K562 (cell line): Measurements from ENCODE around the gene NOCT. TPM values are rescaled to one million over a fixed set of nuclear protein-coding genes. Genes with fewer than 3 reads are reported as not detected.

ENCODE experiments used
- ATAC-seq: fragments of 200-7000 bp; cut with Tn5 transposase; 3 replicates; pipeline ENCODE4 v1.9.1; 2020; ENCODE audit warnings: moderate library complexity
- BruUV-seq: library from RNA; stranded (reverse); fragments of 400-500 nt; replicated peaks from 2 replicates; lab custom pipeline; 2021; lab: Mats Ljungman, UMichigan
- CTCF ChIA-PET: fragments of 300-600 bp; formaldehyde crosslinking; extraction: SDS; loops from one replicate; lab custom pipeline; 2021; ENCODE audit warnings: low intra/inter-chr PET ratio; lab: Yijun Ruan, JAX
- POLR2A ChIA-PET: fragments of 300-600, 350-650 bp; sonication (Branson Sonifier 250); formaldehyde crosslinking; extraction: SDS; loops from one replicate; lab custom pipeline; 2021; ENCODE audit warnings: antibody characterized with exemption, inconsistent platforms; lab: Yijun Ruan, JAX
- DNase-seq, 4 experiments: peaks; one replicate each; pipeline versions ENCODE4 v3.0.0 to v3.0.0-alpha.2; 2011 to 2018; ENCODE audit warnings: low spot score in 3 of 4, mixed read lengths in 3 of 4; ENCODE audit errors: extremely low read depth in 1 of 4
- FAIRE-seq: peaks from 2 replicates; lab custom pipeline; 2011; peaks lifted over from hg19 to GRCh38; lab: Jason Lieb, UNC
- H2AFZ ChIP-seq: 2 replicates; pipeline ENCODE4 v1.6.0; 2011; ENCODE audit warnings: low read depth, low read length, control low read depth, inconsistent platforms
- H3K27ac ChIP-seq: fragments of 200-600 bp; 3 replicates; pipeline ENCODE4 v1.8.0; 2011; ENCODE audit warnings: low read depth, mild to moderate bottlenecking, control low read depth, inconsistent platforms, low read length, moderate library complexity, mixed read lengths; ENCODE audit errors: extremely low read depth
- H3K27me3 ChIP-seq, 2 experiments: fragments of 300-600 bp in 1 of 2; 2 replicates in 1 of 2; 3 replicates in 1 of 2; pipeline versions ENCODE4 v1.6.0 to v1.8.0; 2011; ENCODE audit warnings: inconsistent platforms in 2 of 2, low read length in 2 of 2, mild to moderate bottlenecking in 1 of 2, mixed read lengths in 1 of 2, moderate library complexity in 1 of 2; ENCODE audit not compliant: control insufficient read depth in 2 of 2, insufficient read depth in 2 of 2
- H3K36me3 ChIP-seq: fragments of 300-600 bp; 3 replicates; pipeline ENCODE4 v1.8.0; 2011; ENCODE audit warnings: mild to moderate bottlenecking, low read length, inconsistent platforms; ENCODE audit not compliant: control insufficient read depth, insufficient read depth
- H3K4me1 ChIP-seq, 2 experiments: fragments of 200-600 bp in 1 of 2; replicated peaks in 1 of 2; 2 replicates in 1 of 2; 3 replicates in 1 of 2; pipeline versions ENCODE4 v1.5.1 to v1.8.0; 2011; ENCODE audit warnings: inconsistent platforms in 2 of 2, low read length in 2 of 2, mild to moderate bottlenecking in 1 of 2, mixed read lengths in 1 of 2, moderate library complexity in 1 of 2; ENCODE audit not compliant: control insufficient read depth in 2 of 2, insufficient read depth in 2 of 2
- H3K4me2 ChIP-seq: 2 replicates; pipeline ENCODE4 v1.6.1; 2011; ENCODE audit warnings: low read length, control low read depth, inconsistent platforms, mixed read lengths; ENCODE audit not compliant: insufficient read depth
- H3K4me3 ChIP-seq: fragments of 200-600 bp; sonication (generic), shearing (Covaris generic); 2 replicates; pipeline ENCODE4 v1.5.1; 2016; ENCODE audit warnings: control low read depth, inconsistent platforms
- H3K79me2 ChIP-seq: fragments of 200-600 bp; 3 replicates; pipeline ENCODE4 v1.8.0; 2011; ENCODE audit warnings: low read length, inconsistent platforms; ENCODE audit not compliant: control insufficient read depth, insufficient read depth
- H3K9ac ChIP-seq, 2 experiments: 2 replicates each; pipeline versions ENCODE4 v1.6.0 to v1.6.1; 2011; ENCODE audit warnings: low read depth in 2 of 2, low read length in 2 of 2, control low read depth in 1 of 2, inconsistent platforms in 1 of 2, mild to moderate bottlenecking in 1 of 2, mixed read lengths in 1 of 2; ENCODE audit not compliant: insufficient read depth in 1 of 2
- H3K9me1 ChIP-seq: one replicate; pipeline ENCODE4 v1.6.0; 2011; ENCODE audit warnings: inconsistent platforms, mild to moderate bottlenecking, low read length, moderate library complexity; ENCODE audit not compliant: control insufficient read depth, insufficient read depth
- H3K9me3 ChIP-seq: replicated peaks from 2 replicates; pipeline ENCODE4 v1.5.1; 2011; ENCODE audit warnings: low read depth, low read length, inconsistent platforms; ENCODE audit not compliant: control insufficient read depth, insufficient read depth
- H4K20me1 ChIP-seq: replicated peaks from 2 replicates; pipeline ENCODE4 v1.6.1; 2011; ENCODE audit warnings: low read length, inconsistent platforms, mixed read lengths; ENCODE audit not compliant: control insufficient read depth, insufficient read depth
- ELF2 ChIP-seq: fragments of 250-450 bp; sonication (Bioruptor Pico); IDR thresholded peaks from 2 replicates; pipeline ENCODE4 v1.5.0; 2021; ENCODE audit warnings: mild to moderate bottlenecking
- FOXJ3 ChIP-seq: sonication (generic); formaldehyde crosslinking; IDR thresholded peaks from 2 replicates; pipeline ENCODE4 v1.4.0; 2020; ENCODE audit warnings: mild to moderate bottlenecking, missing genetic modification reagents
- FOXK2 ChIP-seq, 2 experiments: fragments of 450-650 bp; IDR thresholded peaks in 1 of 2; conservative IDR thresholded peaks in 1 of 2; 2 replicates each; pipeline ENCODE4 v1.6.1; 2016; ENCODE audit warnings: low read depth in 2 of 2, mild to moderate bottlenecking in 1 of 2
- POLR2H ChIP-seq: IDR thresholded peaks from 2 replicates; pipeline ENCODE4 v1.6.1; 2016; ENCODE audit warnings: missing genetic modification characterization, low read depth, mild to moderate bottlenecking, control low read depth, missing compliant biosample characterization, moderate library complexity
- POU5F1 ChIP-seq: fragments of 150-350 bp; IDR thresholded peaks from 2 replicates; pipeline ENCODE4 v1.6.1; 2014; ENCODE audit warnings: borderline replicate concordance, low read length, low read depth, mild to moderate bottlenecking; ENCODE audit not compliant: partially characterized antibody
- PTBP1 ChIP-seq: fragments of 200-400 bp; formaldehyde crosslinking; IDR thresholded peaks from 2 replicates; pipeline ENCODE4 v1.6.1; 2017; ENCODE audit warnings: low read depth, low read length
- RFX1 ChIP-seq: fragments of 450-650 bp; IDR thresholded peaks from 2 replicates; pipeline ENCODE4 v1.6.1; 2016; ENCODE audit warnings: mild to moderate bottlenecking, moderate library complexity
- TBL1XR1 ChIP-seq, 2 experiments: IDR thresholded peaks; 2 replicates each; pipeline ENCODE4 v1.6.1; 2012; ENCODE audit warnings: improper control_type of control experiment in 2 of 2, low read length in 2 of 2, mild to moderate bottlenecking in 1 of 2
- TEAD1 ChIP-seq, 2 experiments: fragments of 450-650 bp in 1 of 2; sonication (generic) in 1 of 2; formaldehyde crosslinking; IDR thresholded peaks; 2 replicates each; pipeline versions ENCODE4 v1.4.0 to v1.8.0; 2020 to 2022; ENCODE audit warnings: mild to moderate bottlenecking in 2 of 2, missing genetic modification reagents in 1 of 2
- ZNF224 ChIP-seq: sonication (generic); formaldehyde crosslinking; IDR thresholded peaks from 2 replicates; pipeline ENCODE4 v1.8.0; 2022; ENCODE audit warnings: mild to moderate bottlenecking, missing genetic modification reagents
- WGBS: fragments of 100-300 bp; shearing (Covaris generic); methylation state at CpG from one replicate; pipeline ENCODE4 v1.1.6; 2016; ENCODE audit warnings: low coverage, mixed read lengths; ENCODE audit not compliant: insufficient coverage; ENCODE audit errors: missing lambda C conversion rate; 5-methylcytosine and 5-hydroxymethylcytosine counted together
- in situ Hi-C: fragments of 300-500 bp; cut with MboI; formaldehyde crosslinking; loops from 4 replicates; pipeline ENCODE4 v1.15.0; 2018; ENCODE audit warnings: inconsistent platforms, mixed read lengths
- intact Hi-C: fragments of 100-400 bp; cut with micrococcal nuclease; formaldehyde crosslinking; loops from 2 replicates; pipeline ENCODE4 v1.14.2; 2022
- polyA plus RNA-seq, 8 experiments: library from polyadenylated mRNA; depleted of rRNA in 4 of 8; stranded (reverse) in 5 of 8; unstranded in 3 of 8; fragments of >200 nt; fragmentation: Nextera tagmentation in 2 of 8; fragmentation: Illumina TruSeq in 1 of 8; extraction: Ambion mirVana in 2 of 8; extraction: Trizol in 1 of 8; gene quantifications; 2 replicates each; pipeline versions ENCODE4 v1.2.1 to v1.2.3, GENCODE V29; 2011 to 2014; ENCODE audit warnings: inconsistent platforms in 1 of 8, missing spikeins in 1 of 8
- total RNA-seq, 7 experiments: library from RNA; depleted of rRNA in 6 of 7; stranded (reverse); fragments of >200 nt in 6 of 7; fragmentation: Illumina TruSeq in 2 of 7; extraction: Trizol in 2 of 7; gene quantifications; 2 replicates each; pipeline versions ENCODE4 v1.2.1 to v1.2.3, GENCODE V29; 2011 to 2021; ENCODE audit warnings: low replicate concordance in 1 of 7
- TF ChIP-seq, protein P1 (sequence below): fragments of 200-800 bp; sonication (Bioruptor generic); IDR thresholded peaks from 2 replicates; pipeline ENCODE4 v1.6.1; 2017; ENCODE audit warnings: missing genetic modification characterization, missing compliant biosample characterization

NOCT gene
- total and polyA plus RNA-seq, 9 of the 15 experiments (the other 6 are each of a cell fraction or from before 2014, with no cell fraction given) = 1.3 to 20.2 (median 11.1) TPM

DNA sequence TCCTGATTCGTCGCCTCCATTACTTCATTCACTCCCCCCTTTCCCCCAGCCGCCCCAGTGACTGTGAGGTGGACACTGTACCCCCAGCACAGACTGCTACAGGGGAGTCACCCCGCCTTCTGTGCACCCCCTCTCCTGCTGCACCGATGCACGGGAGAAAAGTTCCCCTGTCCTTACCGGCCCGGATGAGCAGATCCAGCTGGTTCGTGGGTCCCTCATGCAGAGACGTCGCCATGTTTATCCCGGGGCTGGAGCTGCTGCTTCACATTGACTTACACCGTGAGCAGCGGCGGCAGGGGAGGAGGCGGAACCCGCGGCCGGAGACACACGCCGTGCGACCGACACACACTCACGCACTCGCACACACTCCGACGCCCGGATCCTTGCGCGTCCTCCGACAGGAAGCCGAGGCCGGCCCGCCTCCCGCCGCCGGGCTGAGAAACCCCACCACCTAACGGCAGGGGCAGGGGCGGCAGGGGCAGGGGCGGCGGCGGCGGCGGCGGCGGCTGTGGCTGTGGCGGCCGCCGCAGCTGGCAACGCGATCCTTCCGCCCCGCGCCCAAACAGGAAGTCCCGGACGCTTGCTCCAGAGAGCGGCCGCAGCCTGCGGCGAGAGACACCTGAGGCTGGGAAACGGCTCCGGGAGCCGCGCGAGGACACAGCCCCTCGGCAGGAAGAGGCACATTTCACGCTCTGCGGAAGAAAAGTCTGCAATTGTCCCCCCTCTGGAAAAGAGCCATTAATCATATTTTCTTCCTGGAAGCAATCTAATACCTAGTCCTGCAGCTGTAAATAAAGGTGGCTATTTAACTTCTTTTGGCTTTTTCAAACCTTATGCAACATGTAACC, 68.6 kb downstream of the NOCT start (continued):
- TF ChIP-seq POU5F1 (no peak), FOXK2 (conservative IDR thresholded peaks at IDR 0.05 in 1 of 2, IDR thresholded peaks at IDR 0.05 in 1 of 2; ENCODE audit: low read depth in 2 of 2) (peak; percentile 84 to 89), RFX1 (no peak), FOXJ3 (CRISPR knock-in tag) (no peak), TEAD1 (CRISPR knock-in tag; IDR thresholded peaks at IDR 0.05) (peak in 1 of 2 experiments; percentile 80; a peak in 1 of 4 replicates), ZNF224 (CRISPR knock-in tag) (no peak), ELF2 (CRISPR knock-in tag) (peak; percentile 57; the same call in 1 of the 2 replicates)

DNA sequence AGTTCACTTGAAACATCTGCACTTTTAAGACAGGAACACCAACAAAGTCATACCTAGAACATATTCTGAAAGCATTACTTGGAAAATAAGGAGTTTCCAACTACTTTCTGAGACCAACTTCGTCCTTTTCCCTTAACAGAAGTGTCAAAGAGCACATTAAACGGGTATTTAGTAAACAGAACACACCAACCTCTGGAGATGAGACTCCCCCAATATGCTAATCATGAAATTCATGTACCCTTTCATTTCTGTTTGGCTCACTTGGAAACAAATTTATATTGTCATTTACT, 69.2 kb downstream of the NOCT start:
- Histone ChIP-seq H3K9ac (peak overlapping the region; percentile 97 to 100; a peak in 3 of 4 replicates), H3K4me2 (peak overlapping the region; percentile 97), H3K4me3 (peak overlapping the region; percentile 85), H3K27me3 (no peaks in the 10 kb centered on the region), H3K9me3 (no peaks in the 10 kb centered on the region), H3K27ac (peak overlapping the region; percentile 98), H4K20me1 (no peaks in the 10 kb centered on the region), H3K36me3 (peaks cover 11% of the 10 kb centered on the region; the same call in 2 of the 3 replicates), H3K4me1 (peaks cover 6 to 8% of the 10 kb centered on the region in 2 experiments; a peak in 4 of 5 replicates), H3K79me2 (peaks cover 66% of the 10 kb centered on the region), H3K9me1 (no peaks in the 10 kb centered on the region), H2AFZ (peak overlapping the region; percentile 69)
- BruUV-seq = TSS peak; percentile 69
- 4% methylated on average over 2 of the region's 2 CpGs for WGBS
- ATAC-seq = no peak
- no peak for DNase-seq
- FAIRE-seq = no peak
- intact Hi-C loops = loop anchor here (2.0 to 5.0 kb wide), 5 partner anchors 54 to 368 kb away; partner anchors contain the start of genes ELF2, NOCT and RAB33B
- in situ Hi-C loops = no loop called here
- CTCF ChIA-PET = no interaction called here
- TF ChIP-seq POLR2H (peak; percentile 14; the same call in 1 of the 2 replicates), TBL1XR1 (IDR thresholded peaks at IDR 0.05; ENCODE audit: low read length in 2 of 2) (0 out of 4 replicates have a peak, but pooled peaks of 1 of the 2 experiments have one; percentile 2), PTBP1 (no peak)
- TF ChIP-seq, protein P1, sequence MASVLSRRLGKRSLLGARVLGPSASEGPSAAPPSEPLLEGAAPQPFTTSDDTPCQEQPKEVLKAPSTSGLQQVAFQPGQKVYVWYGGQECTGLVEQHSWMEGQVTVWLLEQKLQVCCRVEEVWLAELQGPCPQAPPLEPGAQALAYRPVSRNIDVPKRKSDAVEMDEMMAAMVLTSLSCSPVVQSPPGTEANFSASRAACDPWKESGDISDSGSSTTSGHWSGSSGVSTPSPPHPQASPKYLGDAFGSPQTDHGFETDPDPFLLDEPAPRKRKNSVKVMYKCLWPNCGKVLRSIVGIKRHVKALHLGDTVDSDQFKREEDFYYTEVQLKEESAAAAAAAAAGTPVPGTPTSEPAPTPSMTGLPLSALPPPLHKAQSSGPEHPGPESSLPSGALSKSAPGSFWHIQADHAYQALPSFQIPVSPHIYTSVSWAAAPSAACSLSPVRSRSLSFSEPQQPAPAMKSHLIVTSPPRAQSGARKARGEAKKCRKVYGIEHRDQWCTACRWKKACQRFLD (CRISPR knock-in tag) = 0 out of 2 replicates have a peak, but pooled peaks have one; percentile 3
- POLR2A ChIA-PET = interaction anchor here (1.5 kb wide), 1 partner anchor 11 kb away, joined by 3 read pairs; no protein-coding TSS in a partner anchor
